Keratinocyte (primary cell): Measurements from ENCODE around the gene CNIH4. TPM values are rescaled to one million over a fixed set of nuclear protein-coding genes. Genes with fewer than 3 reads are reported as not detected.

Experiments used
- DNase-seq: peaks from one replicate; pipeline ENCODE4 v3.0.0-alpha.2; 2011; ENCODE audit warnings: low read depth, missing footprints, low spot score
- FAIRE-seq: peaks from 2 replicates; lab custom pipeline; 2011; peaks lifted over from hg19 to GRCh38; lab: Jason Lieb, UNC
- H2AFZ ChIP-seq: 2 replicates; pipeline ENCODE4 v1.6.0; 2012; ENCODE audit warnings: low read length, control low read depth, inconsistent platforms; ENCODE audit not compliant: control insufficient read depth
- H3K27ac ChIP-seq: 2 replicates; pipeline ENCODE4 v1.5.1; 2011; ENCODE audit warnings: low read length; ENCODE audit not compliant: control insufficient read depth, insufficient read depth
- H3K27me3 ChIP-seq: 3 replicates; pipeline ENCODE4 v1.6.0; 2011; ENCODE audit warnings: low read length; ENCODE audit not compliant: control insufficient read depth, insufficient read depth; ENCODE audit errors: extremely low read depth
- H3K36me3 ChIP-seq, 2 experiments: 2 replicates in 1 of 2; 3 replicates in 1 of 2; pipeline ENCODE4 v1.5.1; 2011; ENCODE audit warnings: low read length in 2 of 2, mild to moderate bottlenecking in 1 of 2; ENCODE audit not compliant: control insufficient read depth in 2 of 2, insufficient read depth in 2 of 2; ENCODE audit errors: extremely low read depth in 1 of 2
- H3K4me1 ChIP-seq: 3 replicates; pipeline ENCODE4 v1.5.1; 2011; ENCODE audit warnings: low read length; ENCODE audit not compliant: control insufficient read depth, insufficient read depth; ENCODE audit errors: extremely low read depth
- H3K4me2 ChIP-seq: 3 replicates; pipeline ENCODE4 v1.6.0; 2011; ENCODE audit warnings: low read depth, low read length; ENCODE audit not compliant: control insufficient read depth, insufficient read depth; ENCODE audit errors: extremely low read depth
- H3K4me3 ChIP-seq, 3 experiments: fragments of 200-600 bp in 1 of 3; sonication (generic) in 1 of 3; 2 replicates in 2 of 3; 3 replicates in 1 of 3; pipeline ENCODE4 v1.5.1; 2011 to 2016; ENCODE audit warnings: low read length in 3 of 3, mild to moderate bottlenecking in 3 of 3, control low read depth in 2 of 3, inconsistent platforms in 1 of 3, low read depth in 1 of 3, mixed read lengths in 1 of 3, mixed run types in 1 of 3, moderate library complexity in 1 of 3; ENCODE audit not compliant: control insufficient read depth in 2 of 3, insufficient read depth in 2 of 3; ENCODE audit errors: extremely low read depth in 1 of 3
- H3K79me2 ChIP-seq: 2 replicates; pipeline ENCODE4 v1.6.0; 2012; ENCODE audit warnings: low read length; ENCODE audit not compliant: control insufficient read depth, insufficient read depth
- H3K9ac ChIP-seq: 3 replicates; pipeline ENCODE4 v1.6.0; 2011; ENCODE audit warnings: low read length; ENCODE audit not compliant: control insufficient read depth, insufficient read depth; ENCODE audit errors: extremely low read depth
- H3K9me1 ChIP-seq: 3 replicates; pipeline ENCODE4 v1.6.0; 2011; ENCODE audit warnings: low read length; ENCODE audit not compliant: control insufficient read depth, insufficient read depth; ENCODE audit errors: extremely low read depth
- H3K9me3 ChIP-seq: 2 replicates; pipeline ENCODE4 v1.5.1; 2012; ENCODE audit warnings: low read depth, low read length; ENCODE audit not compliant: control insufficient read depth
- H4K20me1 ChIP-seq: 3 replicates; pipeline ENCODE4 v1.6.0; 2011; ENCODE audit warnings: low read length; ENCODE audit not compliant: control insufficient read depth, insufficient read depth; ENCODE audit errors: extremely low read depth
- CTCF ChIP-seq, 3 experiments: IDR thresholded peaks in 1 of 3; conservative IDR thresholded peaks in 1 of 3; optimal IDR thresholded peaks in 1 of 3; 2 replicates in 2 of 3; 3 replicates in 1 of 3; pipeline versions ENCODE3 to v1.5.1; 2011; ENCODE audit warnings: low read length in 3 of 3, mild to moderate bottlenecking in 3 of 3, moderate library complexity in 2 of 3, control low read depth in 1 of 3, inconsistent platforms in 1 of 3; ENCODE audit not compliant: insufficient read depth in 2 of 3; ENCODE audit errors: extremely low read depth in 1 of 3
- EZH2 ChIP-seq: IDR thresholded peaks from one replicate; pipeline ENCODE4 v1.6.1; 2012; ENCODE audit warnings: inconsistent platforms, mild to moderate bottlenecking, low read length, moderate library complexity
- dilution Hi-C: fragments of 300-500 bp; cut with MboI; formaldehyde crosslinking; loops from one replicate; pipeline ENCODE4 v1.7.0; 2020; ENCODE audit warnings: low sequenced_read_pairs; ENCODE audit not compliant: extremely low pct_ligation_motif_present
- polyA plus RNA-seq, 5 experiments: library from polyadenylated mRNA; depleted of rRNA in 3 of 5; stranded (reverse) in 3 of 5; stranded (forward) in 1 of 5; unstranded in 1 of 5; fragments of >200 nt; gene quantifications; 1 replicate in 1 of 5; 2 replicates in 3 of 5; 3 replicates in 1 of 5; pipeline versions ENCODE4 v1.2.1 to v1.2.3, GENCODE V29; 2011 to 2012; ENCODE audit warnings: missing spikeins in 2 of 5, low read depth in 1 of 5, low replicate concordance in 1 of 5

The CNIH4 gene
- polyA plus RNA-seq, 1 donor (not counting 4 experiments of a cell fraction or from before 2014, with no cell fraction given): 139 TPM

GRCh38 chr1:224328644-224329043, 28.0 kb upstream of the CNIH4 start:
- dilution Hi-C loops: no loop called here
- DNase-seq: no peak
- FAIRE-seq: no peak
- Histone ChIP-seq H3K4me2 (peak overlapping the region; percentile 84), H3K27ac (no peak overlapping the region), H3K36me3 (no peaks in the 10 kb centered on the region), H3K9me3 (no peaks in the 10 kb centered on the region), H3K79me2 (peaks cover 49% of the 10 kb centered on the region), H3K9ac (no peak overlapping the region), H4K20me1 (no peaks in the 10 kb centered on the region), H2AFZ (no peak overlapping the region), H3K9me1 (no peaks in the 10 kb centered on the region), H3K4me3 (peak overlapping the region in 1 of 3 experiments; percentile 97), H3K27me3 (no peaks in the 10 kb centered on the region), H3K4me1 (peaks cover 8% of the 10 kb centered on the region)
- no peak for TF ChIP-seq EZH2
- TF ChIP-seq CTCF (optimal IDR thresholded peaks at IDR 0.05 in 1 of 3, IDR thresholded peaks at IDR 0.05 in 1 of 3, conservative IDR thresholded peaks at IDR 0.05 in 1 of 3; ENCODE audit: extremely low read depth in 1 of 3, insufficient read depth in 2 of 3, low read length in 3 of 3): no peak

GRCh38 chr1:224329484-224329841, 27.2 kb upstream of the CNIH4 start:
- peak overlapping the region; percentile 90 to 97 (median 94) for H3K4me3 ChIP-seq
- no peaks in the 10 kb centered on the region for H4K20me1 ChIP-seq
- DNase-seq: no peak
- H3K9me1 ChIP-seq: no peaks in the 10 kb centered on the region
- H3K9ac ChIP-seq: peak overlapping the region; percentile 93
- H3K79me2 ChIP-seq: peaks cover 44% of the 10 kb centered on the region
- dilution Hi-C loops: no loop called here
- H2AFZ ChIP-seq: peak overlapping the region; percentile 96
- H3K9me3 ChIP-seq: no peaks in the 10 kb centered on the region
- H3K4me1 ChIP-seq: peaks cover 13% of the 10 kb centered on the region
- H3K36me3 ChIP-seq: no peaks in the 10 kb centered on the region
- peak overlapping the region; percentile 94 for H3K27ac ChIP-seq
- TF ChIP-seq CTCF (optimal IDR thresholded peaks at IDR 0.05 in 1 of 3, IDR thresholded peaks at IDR 0.05 in 1 of 3, conservative IDR thresholded peaks at IDR 0.05 in 1 of 3; ENCODE audit: extremely low read depth in 1 of 3, insufficient read depth in 2 of 3, low read length in 3 of 3): no peak
- no peak for TF ChIP-seq EZH2
- H3K27me3 ChIP-seq: no peaks in the 10 kb centered on the region
- FAIRE-seq: no peak
- H3K4me2 ChIP-seq: peak overlapping the region; percentile 84
